C4-2B (cell line): ENCODE results near the gene RGS9.

Source experiments
- ZFX ChIP-seq: fragments of 450-650 bp; IDR thresholded peaks from 2 replicates; pipeline ENCODE4 v1.6.1; 2017
- TF ChIP-seq, protein P1 (sequence below): fragments of 450-650 bp; conservative IDR thresholded peaks from 2 replicates; pipeline ENCODE4 v1.5.1; 2017; ENCODE audit warnings: mild to moderate bottlenecking

DNA sequence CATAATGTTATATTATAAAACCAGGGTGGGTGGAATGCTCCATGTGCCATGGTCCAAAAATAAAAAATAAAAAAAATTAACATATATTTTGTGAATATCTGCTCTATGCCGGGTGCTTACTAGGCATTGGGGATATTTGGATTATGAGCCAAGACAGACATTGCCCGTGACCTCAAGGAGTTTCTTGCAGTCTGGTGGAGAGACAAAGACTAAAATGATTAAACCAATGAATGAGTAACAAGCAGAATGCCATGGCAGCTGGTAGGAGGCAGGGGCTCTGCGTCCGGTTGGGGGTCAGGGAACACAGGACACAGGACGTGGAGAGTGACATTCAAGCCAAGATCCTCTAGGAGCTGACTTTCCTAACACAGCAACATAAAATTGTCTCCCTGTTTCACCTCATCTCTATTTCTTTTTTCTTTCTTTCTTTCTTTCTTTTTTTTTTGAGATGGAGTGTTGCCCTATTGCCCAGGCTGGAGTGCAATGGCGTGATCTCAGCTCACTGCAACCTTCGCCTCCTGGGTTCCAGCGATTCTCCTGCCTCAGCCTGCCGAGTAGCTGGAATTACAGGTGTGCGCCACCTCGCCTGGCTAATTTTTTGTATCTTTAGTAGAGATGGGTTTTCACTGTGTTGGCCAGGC is 35.4 kb downstream of the RGS9 start:
- TF ChIP-seq, protein P1, sequence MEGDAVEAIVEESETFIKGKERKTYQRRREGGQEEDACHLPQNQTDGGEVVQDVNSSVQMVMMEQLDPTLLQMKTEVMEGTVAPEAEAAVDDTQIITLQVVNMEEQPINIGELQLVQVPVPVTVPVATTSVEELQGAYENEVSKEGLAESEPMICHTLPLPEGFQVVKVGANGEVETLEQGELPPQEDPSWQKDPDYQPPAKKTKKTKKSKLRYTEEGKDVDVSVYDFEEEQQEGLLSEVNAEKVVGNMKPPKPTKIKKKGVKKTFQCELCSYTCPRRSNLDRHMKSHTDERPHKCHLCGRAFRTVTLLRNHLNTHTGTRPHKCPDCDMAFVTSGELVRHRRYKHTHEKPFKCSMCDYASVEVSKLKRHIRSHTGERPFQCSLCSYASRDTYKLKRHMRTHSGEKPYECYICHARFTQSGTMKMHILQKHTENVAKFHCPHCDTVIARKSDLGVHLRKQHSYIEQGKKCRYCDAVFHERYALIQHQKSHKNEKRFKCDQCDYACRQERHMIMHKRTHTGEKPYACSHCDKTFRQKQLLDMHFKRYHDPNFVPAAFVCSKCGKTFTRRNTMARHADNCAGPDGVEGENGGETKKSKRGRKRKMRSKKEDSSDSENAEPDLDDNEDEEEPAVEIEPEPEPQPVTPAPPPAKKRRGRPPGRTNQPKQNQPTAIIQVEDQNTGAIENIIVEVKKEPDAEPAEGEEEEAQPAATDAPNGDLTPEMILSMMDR = no peak
- no peak for TF ChIP-seq ZFX
